Activated CD8-positive, alpha-beta memory T cell treated with anti-CD3 and anti-CD28 coated beads, Interleukin-2, amount 50 U/mL, for 48 hours (primary cell): ENCODE data around the gene GAN.
"Not testable (repeated sequence)": the region's sequence is repeated elsewhere in the genome, so short reads cannot be mapped to it uniquely, and the experiment has no call there.

Experiments used
- DNase-seq: peaks from one replicate; pipeline ENCODE4 v3.0.0-alpha.2; 2020

Gene GAN

GRCh38 chr16:81310045-81310644 lies 4.6 kb upstream of the GAN start:
- no peak for DNase-seq

GRCh38 chr16:81311762-81312161 lies 3.0 kb upstream of the GAN start:
- DNase-seq = no peak

GRCh38 chr16:81313701-81314602 lies 810 bp upstream of the GAN start:
- DNase-seq = no peak

GRCh38 chr16:81315271-81316175 lies 761 bp downstream of the GAN start:
- peak; percentile 79 for DNase-seq

- DNase-seq = no peak
These were observed 1.4 kb downstream of the GAN start for GRCh38 chr16:81316176-81316496.

GRCh38 chr16:81318711-81319110 lies 3.9 kb downstream of the GAN start:
- no peak for DNase-seq

- DNase-seq = no peak
These were observed 4.6 kb downstream of the GAN start for GRCh38 chr16:81319221-81319912.

GRCh38 chr16:81321039-81321438 lies 6.3 kb downstream of the GAN start:
- no peak for DNase-seq

GRCh38 chr16:81321536-81321935 lies 6.8 kb downstream of the GAN start:
- DNase-seq = no peak

- DNase-seq = no peak
These were observed 10.0 kb downstream of the GAN start for GRCh38 chr16:81324808-81325207.

GRCh38 chr16:81327011-81327410 lies 12.2 kb downstream of the GAN start:
- no peak for DNase-seq

- DNase-seq = no peak
These were observed 12.9 kb downstream of the GAN start for GRCh38 chr16:81327447-81328196.

GRCh38 chr16:81329947-81330346 lies 15.2 kb downstream of the GAN start:
- DNase-seq = no peak

- DNase-seq = no peak
These were observed 18.6 kb downstream of the GAN start for GRCh38 chr16:81333356-81333755.

GRCh38 chr16:81335669-81336068 lies 20.9 kb downstream of the GAN start:
- DNase-seq = peak; percentile 67

- DNase-seq = no peak
These were observed 22.3 kb downstream of the GAN start for GRCh38 chr16:81337097-81337496.

- not testable (repeated sequence) for DNase-seq
These were observed 30.4 kb downstream of the GAN start for GRCh38 chr16:81345172-81345571.

- DNase-seq = no peak
These were observed 32.7 kb downstream of the GAN start for GRCh38 chr16:81347425-81347824.

- no peak for DNase-seq
These were observed 35.0 kb downstream of the GAN start for GRCh38 chr16:81349608-81350305.

- DNase-seq = no peak
These were observed 35.5 kb downstream of the GAN start for GRCh38 chr16:81350306-81350615.

GRCh38 chr16:81353895-81354294 lies 39.1 kb downstream of the GAN start:
- no peak for DNase-seq
